Heart right ventricle (tissue), 16 donors: ENCODE results near the gene MB. TPM values are rescaled to one million over a fixed set of nuclear protein-coding genes. Genes with fewer than 3 reads are reported as not detected.
"Not testable (repeated sequence)": the region's sequence is repeated elsewhere in the genome, so short reads cannot be mapped to it uniquely, and the experiment has no call there.

Source experiments
- ATAC-seq, 8 donors: fragments of 200-7000 bp; cut with Tn5 transposase; one replicate each; pipeline ENCODE4 v1.9.1; 2020; ENCODE audit warnings: mild to moderate bottlenecking in 8 of 8, moderate library complexity in 8 of 8, moderate number of reproducible peaks in 1 of 8
- DNase-seq, 2 donors: peaks; one replicate each; pipeline ENCODE4 v3.0.0-alpha.2; 2020
- H3K27ac ChIP-seq, 10 donors: fragments of 200-600 bp; sonication (generic) in 2 of 10; one replicate each; pipeline versions ENCODE4 v1.5.0 to v1.8.0; 2020 to 2022; ENCODE audit warnings: mild to moderate bottlenecking in 3 of 10
- H3K27me3 ChIP-seq, 7 donors: fragments of 200-600 bp; one replicate each; pipeline ENCODE4 v1.8.0; 2021 to 2022; ENCODE audit warnings: mild to moderate bottlenecking in 2 of 7
- H3K36me3 ChIP-seq, 9 donors: fragments of 200-600 bp; sonication (generic) in 1 of 9; one replicate each; pipeline versions ENCODE4 v1.5.0 to v1.8.0; 2020 to 2022; ENCODE audit warnings: mild to moderate bottlenecking in 2 of 9
- H3K4me1 ChIP-seq, 9 donors: fragments of 200-600 bp; sonication (generic) in 1 of 9; one replicate each; pipeline versions ENCODE4 v1.5.0 to v1.8.0; 2020 to 2022; ENCODE audit warnings: mild to moderate bottlenecking in 4 of 9
- H3K4me3 ChIP-seq, 10 donors: fragments of 200-600 bp; sonication (generic) in 2 of 10; one replicate each; pipeline versions ENCODE4 v1.5.0 to v1.8.0; 2020 to 2022; ENCODE audit warnings: mild to moderate bottlenecking in 7 of 10, moderate library complexity in 2 of 10
- H3K9me3 ChIP-seq, 11 donors: fragments of 200-600 bp in 10 of 11; sonication (generic) in 2 of 11; one replicate each; pipeline versions ENCODE4 v1.5.0 to v1.8.0; 2013 to 2022; ENCODE audit warnings: mild to moderate bottlenecking in 2 of 11, control low read depth in 1 of 11, moderate library complexity in 1 of 11
- CTCF ChIP-seq, 9 donors: fragments of 200-600 bp; sonication (generic) in 2 of 9; IDR thresholded peaks; one replicate each; pipeline versions ENCODE4 v1.5.0 to v1.8.0; 2021 to 2022; ENCODE audit warnings: antibody characterized with exemption in 9 of 9, mild to moderate bottlenecking in 5 of 9, moderate library complexity in 1 of 9
- WGBS, 2 donors: extraction: QIAGEN DNeasy Blood & Tissue Kit; methylation state at CpG; one replicate each; pipeline ENCODE4 v1.1.7; 2013; ENCODE audit warnings: inconsistent platforms in 1 of 2; 5-methylcytosine and 5-hydroxymethylcytosine counted together
- intact Hi-C, 10 donors: fragments of 100-400 bp; cut with DNase I; formaldehyde crosslinking; loops; one replicate each; pipeline versions ENCODE4 v1.11.1 to v1.14.2; 2022
- polyA plus RNA-seq, 2 donors: library from polyadenylated mRNA; stranded (reverse); fragments of 200-250 nt; gene quantifications; one replicate each; pipeline ENCODE4 v1.2.3, GENCODE V29; 2013
- total RNA-seq, 10 donors: library from RNA; stranded (reverse); fragmentation: NEBNext Ultra II Directional in 3 of 10; extraction: Animal tissue kit (Norgen Biotek cat#: 25700) in 3 of 10; gene quantifications; one replicate each; pipeline versions ENCODE4 v1.2.1 to v1.2.4, GENCODE V29; 2021 to 2023
- donor health status: Arrhythmogenic right ventricular cardiomyopathy.
- donor health status: ischemic (EF 13 %, LVEDD 7.1; RV severe dilation, severe dysfunction).
- donor health status: healthy with polysubstance abuse.
- donor health status: DM: no; HTN: yes; CAD: no.
- donor health status: DM: no; HTN: no; CAD: no.
- donor health status: ischemic (EF 25% LVEDD 6.9; RV normal size, moderate dysfunction).
- donor health status: ischemic (EF 25% LVEDD 5.7; RV mildly dilated, moderate dysfunction).
- donor health status: healthy.
- donor health status: DM: yes; HTN: yes; CAD: no.
- donor health status: Ischemic cardiomyopathy.
- donor health status: ischemic (EF 35%, LVEDD 5.7; RV mildly dilated, moderate dysfunction).
- donor health status: nonischemic (EF 11% LVEDD 7.7; RV severe dilation, severe dysfunction).
- donor health status: DM: yes; HTN: yes; CAD: no.
- donor health status: PGD.
- donor health status: ischemic (EF 29% LVEDD 5.4; RV normal size, mild dysfunction).
- donor health status: nonischemic (EF 23%, LVEDD 6.1; RV moderate dilation, normal function).

MB gene
- total and polyA plus RNA-seq, 12 donors, result 8,931 to 22,407 (median 13,517) TPM

GRCh38 chr22:35627267-35628041 is 10.3 kb upstream of the MB start:
- peak overlapping the region in 9 of 10 donors; percentile 28 to 71 (median 61) for H3K4me3 ChIP-seq
- no peaks in the 10 kb centered on the region for H3K36me3 ChIP-seq
- no peaks in the 10 kb centered on the region for H3K27me3 ChIP-seq
- TF ChIP-seq CTCF (IDR thresholded peaks at IDR 0.05), result peak; percentile 17 to 75 (median 53)
- DNase-seq, result peak; percentile 79 to 85
- no peaks in the 10 kb centered on the region for H3K9me3 ChIP-seq
- WGBS, 2 donors, result 5% methylated on average over 21 of the region's 21 CpGs
- peaks cover 3 to 37% (median 20%) of the 10 kb centered on the region in 9 donors for H3K4me1 ChIP-seq
- peak overlapping the region; percentile 11 to 93 (median 84) for H3K27ac ChIP-seq
- ATAC-seq, result peak; percentile 69 to 84 (median 78)
- intact Hi-C loops, result loop anchor here (1.0 to 10.0 kb wide), 14 partner anchors 107 to 497 kb away; no protein-coding TSS in a partner anchor

- Histone ChIP-seq H3K27me3 (no peaks in the 10 kb centered on the region), H3K27ac (peak overlapping the region in 1 of 10 donors; percentile 93), H3K4me1 (peaks cover 6 to 52% (median 35%) of the 10 kb centered on the region in 9 donors), H3K9me3 (no peaks in the 10 kb centered on the region), H3K36me3 (no peaks in the 10 kb centered on the region), H3K4me3 (no peak overlapping the region)
- intact Hi-C loops, result loop anchor here (2.0 to 10.0 kb wide), 13 partner anchors 109 to 499 kb away; no protein-coding TSS in a partner anchor
- WGBS, 2 donors, result 66 to 70% methylated on average over 10 of the region's 10 CpGs
- no peak for DNase-seq
- no peak for ATAC-seq
- TF ChIP-seq CTCF (IDR thresholded peaks at IDR 0.05), result no peak
Measured at GRCh38 chr22:35625763-35626432, 8.8 kb upstream of the MB start.

- no peak overlapping the region for H3K4me3 ChIP-seq
- intact Hi-C loops, result loop anchor here in 7 of 10 donors (5.0 to 10.0 kb wide), 5 partner anchors 37 to 500 kb away; no protein-coding TSS in a partner anchor
- H3K27ac ChIP-seq, result no peak overlapping the region
- H3K36me3 ChIP-seq, result no peaks in the 10 kb centered on the region
- DNase-seq, result no peak
- ATAC-seq, result no peak
- 82 to 93% methylated on average over 6 of the region's 6 CpGs for WGBS, 2 donors
- H3K27me3 ChIP-seq, result no peaks in the 10 kb centered on the region
- H3K9me3 ChIP-seq, result no peaks in the 10 kb centered on the region
- no peak for TF ChIP-seq CTCF (IDR thresholded peaks at IDR 0.05)
- peaks cover 4 to 60% (median 37%) of the 10 kb centered on the region in 9 donors for H3K4me1 ChIP-seq
Measured at GRCh38 chr22:35624547-35624946, 7.4 kb upstream of the MB start.

- not testable (repeated sequence) for H3K36me3 ChIP-seq, H3K27me3 ChIP-seq, DNase-seq, ATAC-seq, H3K4me3 ChIP-seq, H3K9me3 ChIP-seq, H3K27ac ChIP-seq
- 96 to 99% methylated on average over 5 of the region's 5 CpGs for WGBS, 2 donors
- intact Hi-C loops, result loop anchor here in 8 of 10 donors (1.0 to 10.0 kb wide), 9 partner anchors 37 to 501 kb away; no protein-coding TSS in a partner anchor
- peaks cover 0 to 60% (median 32%) of the 10 kb centered on the region in 9 donors for H3K4me1 ChIP-seq
Measured at GRCh38 chr22:35623885-35624284, 6.8 kb upstream of the MB start.
